GM12872 (cell line): ENCODE measurements around the gene C17orf107.

ENCODE experiments used
- CTCF ChIP-seq: IDR thresholded peaks from 3 replicates; pipeline ENCODE4 v1.5.1; 2011; ENCODE audit warnings: low read depth, mild to moderate bottlenecking, low read length, moderate library complexity; ENCODE audit not compliant: insufficient read depth

The C17orf107 gene

GRCh38 chr17:4942760-4943508 is 43.6 kb downstream of the C17orf107 start:
- no peak for TF ChIP-seq CTCF

DNA sequence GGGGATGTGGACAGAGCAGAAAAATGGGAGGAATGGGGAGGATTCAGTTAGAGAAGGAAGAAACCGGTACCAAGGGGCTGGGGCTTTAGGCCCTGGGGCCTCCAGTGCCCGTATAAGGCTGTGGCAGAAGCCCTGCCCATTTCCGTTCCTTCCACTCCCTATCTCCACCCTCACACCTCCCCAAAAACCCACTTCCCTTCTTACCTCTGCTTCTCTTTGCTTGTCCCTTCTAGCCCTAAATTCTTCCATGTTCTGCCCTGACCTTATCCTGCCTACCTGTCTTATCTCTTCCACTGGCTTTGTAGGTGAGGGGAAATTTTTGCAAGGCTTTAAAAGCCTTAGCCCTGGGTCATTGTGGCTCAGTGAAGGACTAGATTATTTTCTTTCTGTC is 44.8 kb downstream of the C17orf107 start:
- no peak for TF ChIP-seq CTCF

DNA sequence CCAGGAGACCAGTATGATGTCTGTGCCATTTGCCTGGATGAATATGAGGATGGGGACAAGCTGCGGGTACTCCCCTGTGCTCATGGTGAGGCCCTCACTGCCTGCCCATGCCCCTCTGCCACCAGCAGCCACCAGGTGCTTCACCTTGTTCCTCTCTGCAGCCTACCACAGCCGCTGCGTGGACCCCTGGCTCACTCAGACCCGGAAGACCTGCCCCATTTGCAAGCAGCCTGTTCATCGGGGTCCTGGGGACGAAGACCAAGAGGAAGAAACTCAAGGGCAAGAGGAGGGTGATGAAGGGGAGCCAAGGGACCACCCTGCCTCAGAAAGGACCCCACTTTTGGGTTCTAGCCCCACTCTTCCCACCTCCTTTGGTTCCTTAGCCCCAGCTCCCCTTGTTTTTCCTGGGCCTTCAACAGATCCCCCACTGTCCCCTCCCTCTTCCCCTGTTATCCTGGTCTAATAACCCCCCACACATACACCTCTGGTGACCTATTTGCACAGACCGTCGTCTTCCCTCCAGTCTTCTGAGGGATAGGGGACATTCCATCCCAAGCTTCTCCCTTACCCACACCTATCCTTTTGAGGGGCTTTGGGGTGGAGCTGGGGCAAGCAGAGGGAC is 45.3 kb downstream of the C17orf107 start:
- TF ChIP-seq CTCF: no peak

DNA sequence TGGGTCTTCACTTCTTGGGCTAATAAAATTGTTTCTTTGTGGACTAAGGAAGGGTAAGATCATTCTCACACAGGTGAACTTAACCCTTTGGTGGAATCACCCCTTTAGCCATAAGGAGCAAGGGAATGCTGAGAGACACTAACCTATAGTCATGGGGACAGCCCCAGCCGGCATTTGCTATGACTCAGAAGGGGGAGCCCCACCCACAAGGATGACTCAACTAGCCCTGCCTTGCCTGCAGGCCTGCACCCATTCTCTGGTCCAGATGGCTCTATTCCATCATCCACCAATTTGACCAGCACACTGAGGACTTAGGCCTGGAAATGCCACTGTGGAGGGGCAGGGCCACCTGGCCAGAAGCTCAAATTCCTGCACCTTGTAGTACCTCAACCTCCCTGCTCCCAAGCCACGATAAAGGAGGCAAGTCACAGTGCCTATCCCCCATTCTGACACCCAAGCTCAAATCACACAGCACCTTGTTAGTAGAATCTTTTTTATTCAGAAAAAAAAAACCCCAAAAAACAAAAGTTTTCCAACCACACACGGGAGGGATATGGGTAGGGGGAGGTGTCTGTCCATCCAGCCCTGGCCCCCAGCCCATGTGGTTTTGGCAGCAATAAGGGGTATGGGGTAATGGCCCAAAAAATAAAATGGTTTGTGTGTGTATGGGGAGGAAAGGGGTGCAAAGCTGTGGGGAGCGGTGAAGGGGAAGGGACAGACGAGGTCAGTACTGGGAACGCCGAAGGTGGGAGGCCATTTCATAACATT is 46.0 kb downstream of the C17orf107 start:
- TF ChIP-seq CTCF: no peak

DNA sequence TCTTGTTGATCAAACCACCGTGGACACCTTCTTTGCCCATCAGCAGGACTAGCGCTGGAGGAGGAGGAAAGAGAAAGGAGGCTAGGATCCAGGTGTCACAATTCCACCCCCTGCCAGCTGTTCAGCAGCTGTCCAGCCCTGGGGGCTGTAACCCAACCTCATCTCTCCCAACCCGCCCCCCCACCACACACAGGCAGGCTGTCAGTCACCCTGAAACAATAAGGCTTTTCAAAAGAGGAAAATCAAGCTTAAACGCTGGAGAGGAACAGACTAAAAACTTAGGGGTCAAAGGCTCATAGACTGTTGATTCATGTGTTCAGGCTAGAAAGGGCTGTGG is 46.6 kb downstream of the C17orf107 start:
- no peak for TF ChIP-seq CTCF

- no peak for TF ChIP-seq CTCF
Observed at GRCh38 chr17:4946312-4946976, 47.1 kb downstream of the C17orf107 start.

DNA sequence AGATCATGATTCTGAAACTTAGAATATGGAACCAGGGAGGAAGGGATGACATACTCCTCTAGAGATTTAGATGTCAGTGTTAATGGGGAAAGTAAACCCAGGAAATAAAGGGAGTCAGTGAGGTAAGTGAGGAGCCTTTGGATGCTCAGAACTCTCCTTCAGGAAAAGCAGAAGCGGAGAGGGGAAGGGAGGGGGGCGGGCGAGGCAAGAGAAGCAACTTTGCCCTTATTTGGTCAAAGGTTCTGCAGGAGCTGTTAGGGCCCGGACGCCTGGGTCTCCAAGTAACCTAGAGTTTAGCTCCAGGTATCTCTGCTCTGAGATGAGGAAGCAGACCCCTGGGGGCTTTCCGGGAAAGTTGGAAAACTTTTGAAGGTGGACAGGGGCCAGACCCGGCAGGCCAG is 47.7 kb downstream of the C17orf107 start:
- TF ChIP-seq CTCF: no peak
